HCT116 (cell line): ENCODE data around the gene PPP2R5C. TPM values are rescaled to one million over a fixed set of nuclear protein-coding genes. Genes with fewer than 3 reads are reported as not detected.

Experiments used
- ATAC-seq: fragments of 200-7000 bp; cut with Tn5 transposase; 2 replicates; pipeline ENCODE4 v1.9.1; 2020; ENCODE audit warnings: mild to moderate bottlenecking, moderate library complexity
- BruUV-seq: library from RNA; stranded (reverse); fragments of 400-500 nt; replicated peaks from 2 replicates; lab custom pipeline; 2021; lab: Mats Ljungman, UMichigan
- CTCF ChIA-PET: fragments of 300-600 bp; sonication (Branson Sonifier 250); formaldehyde crosslinking; loops from one replicate; lab custom pipeline; 2021; ENCODE audit warnings: antibody characterized with exemption; lab: Charles Lee
- POLR2A ChIA-PET: fragments of 300-600, 350-600 bp; sonication (Branson Sonifier 250); formaldehyde crosslinking; loops from one replicate; lab custom pipeline; 2021; ENCODE audit warnings: antibody characterized with exemption; lab: Charles Lee
- RAD21 ChIA-PET, 2 experiments: fragments of 300-600 bp; sonication (Branson Sonifier 250); formaldehyde crosslinking; loops; one replicate each; lab custom pipeline; 2023; ENCODE audit warnings: low total read pairs in 2 of 2; ENCODE audit not compliant: uncharacterized antibody in 2 of 2, unreplicated experiment in 2 of 2, low non-redundant PET in 1 of 2; lab: Charles Lee
- DNase-seq: peaks from one replicate; pipeline ENCODE4 v3.0.0-alpha.2; 2010; ENCODE audit warnings: low read depth, low spot score
- H2AFZ ChIP-seq: fragments of 200-600 bp; shearing (Covaris generic), sonication (generic); 2 replicates; pipeline ENCODE4 v1.6.1; 2017; ENCODE audit warnings: low read depth, mixed run types, mixed read lengths, antibody characterized with exemption, low read length; ENCODE audit not compliant: poor library complexity, severe bottlenecking
- H3K27ac ChIP-seq: 2 replicates; pipeline ENCODE4 v1.5.1; 2012; ENCODE audit warnings: low read depth, low read length
- H3K27me3 ChIP-seq: fragments of 200-600 bp; sonication (generic); 2 replicates; pipeline ENCODE4 v1.6.1; 2016; ENCODE audit warnings: mixed run types, low read length, mixed read lengths; ENCODE audit not compliant: insufficient read depth
- H3K36me3 ChIP-seq, 2 experiments: fragments of 200-500 bp in 1 of 2; fragments of 200-600 bp in 1 of 2; sonication (Bioruptor generic) in 1 of 2; sonication (generic) in 1 of 2; 2 replicates each; pipeline versions ENCODE4 v1.5.1 to v1.6.1; 2014 to 2016; ENCODE audit warnings: low read length in 2 of 2, inconsistent platforms in 1 of 2, mixed read lengths in 1 of 2, mixed run types in 1 of 2; ENCODE audit not compliant: insufficient read depth in 2 of 2, control insufficient read depth in 1 of 2
- H3K4me1 ChIP-seq, 2 experiments: fragments of 200-600 bp in 1 of 2; sonication (generic) in 1 of 2; 2 replicates each; pipeline versions ENCODE4 v1.5.1 to v1.6.1; 2012 to 2017; ENCODE audit warnings: low read length in 2 of 2, inconsistent platforms in 1 of 2, mild to moderate bottlenecking in 1 of 2, mixed read lengths in 1 of 2, mixed run types in 1 of 2, moderate library complexity in 1 of 2; ENCODE audit not compliant: insufficient read depth in 2 of 2, control insufficient read depth in 1 of 2
- H3K4me2 ChIP-seq: fragments of 200-600 bp; sonication (generic); 2 replicates; pipeline ENCODE4 v1.6.1; 2017; ENCODE audit warnings: mixed run types, low read length, mixed read lengths
- H3K4me3 ChIP-seq, 2 experiments: fragments of 200-600 bp in 1 of 2; sonication (generic) in 1 of 2; replicated peaks in 1 of 2; 2 replicates each; pipeline ENCODE4 v1.5.1; 2011 to 2016; ENCODE audit warnings: low read length in 2 of 2, control low read depth in 1 of 2, low read depth in 1 of 2, mild to moderate bottlenecking in 1 of 2, mixed read lengths in 1 of 2, mixed run types in 1 of 2
- H3K79me2 ChIP-seq: fragments of 200-600 bp; sonication (generic); 2 replicates; pipeline ENCODE4 v1.6.1; 2017; ENCODE audit warnings: mild to moderate bottlenecking, mixed run types, low read length, moderate library complexity, mixed read lengths; ENCODE audit not compliant: insufficient read depth
- H3K9ac ChIP-seq: fragments of 200-600 bp; sonication (generic); 2 replicates; pipeline ENCODE4 v1.6.1; 2016; ENCODE audit warnings: low read length, mixed read lengths
- H3K9me2 ChIP-seq: fragments of 200-600 bp; sonication (generic), shearing (Covaris generic); 2 replicates; pipeline ENCODE4 v1.6.1; 2017; ENCODE audit warnings: mixed run types, mild to moderate bottlenecking, moderate library complexity; ENCODE audit not compliant: insufficient read depth
- H3K9me3 ChIP-seq, 2 experiments: fragments of 200-500 bp in 1 of 2; fragments of 200-600 bp in 1 of 2; sonication (Bioruptor generic) in 1 of 2; sonication (generic) in 1 of 2; 2 replicates each; pipeline ENCODE4 v1.6.1; 2014 to 2017; ENCODE audit warnings: low read length in 2 of 2, mixed read lengths in 2 of 2, inconsistent platforms in 1 of 2, low read depth in 1 of 2, mild to moderate bottlenecking in 1 of 2, mixed run types in 1 of 2, moderate library complexity in 1 of 2; ENCODE audit not compliant: control insufficient read depth in 1 of 2, insufficient read depth in 1 of 2
- H4K20me1 ChIP-seq: fragments of 200-600 bp; sonication (generic), shearing (Covaris generic); 2 replicates; pipeline ENCODE4 v1.6.1; 2017; ENCODE audit warnings: mixed run types, mild to moderate bottlenecking, moderate library complexity; ENCODE audit not compliant: insufficient read depth
- CBX3 ChIP-seq: IDR thresholded peaks from 2 replicates; pipeline ENCODE4 v1.6.1; 2012; ENCODE audit warnings: low read depth
- CTCF ChIP-seq, 3 experiments: fragments of 200-600 bp in 1 of 3; sonication (generic) in 1 of 3; IDR thresholded peaks in 2 of 3; conservative IDR thresholded peaks in 1 of 3; 2 replicates each; pipeline ENCODE4 v1.5.1; 2012 to 2017; ENCODE audit warnings: low read depth in 2 of 3, low read length in 2 of 3, antibody characterized with exemption in 1 of 3, borderline replicate concordance in 1 of 3, control low read depth in 1 of 3, mild to moderate bottlenecking in 1 of 3, mixed read lengths in 1 of 3, mixed run types in 1 of 3, moderate library complexity in 1 of 3; ENCODE audit not compliant: insufficient read depth in 1 of 3
- EGR1 ChIP-seq: IDR thresholded peaks from 2 replicates; pipeline ENCODE4 v1.6.1; 2012; ENCODE audit warnings: low read depth
- EZH2 ChIP-seq: fragments of 200-600 bp; sonication (generic); IDR thresholded peaks from 2 replicates; pipeline ENCODE4 v1.6.1; 2017; ENCODE audit warnings: antibody characterized with exemption, mixed run types
- JUND ChIP-seq: IDR thresholded peaks from 2 replicates; pipeline ENCODE4 v1.6.1; 2012
- POLR2A ChIP-seq: IDR thresholded peaks from 2 replicates; pipeline ENCODE4 v1.7.0; 2011; ENCODE audit warnings: borderline replicate concordance; ENCODE audit not compliant: insufficient read depth, insufficient read length; ENCODE audit errors: extremely low read depth
- RAD21 ChIP-seq: IDR thresholded peaks from 2 replicates; pipeline ENCODE4 v1.6.1; 2012; ENCODE audit warnings: low read depth, mild to moderate bottlenecking
- REST ChIP-seq: IDR thresholded peaks from 2 replicates; pipeline ENCODE4 v1.6.1; 2012; ENCODE audit warnings: low read depth
- SP1 ChIP-seq: IDR thresholded peaks from 2 replicates; pipeline ENCODE4 v1.6.1; 2012; ENCODE audit warnings: low read depth
- SRF ChIP-seq: IDR thresholded peaks from 2 replicates; pipeline ENCODE4 v1.6.1; 2012; ENCODE audit warnings: low read depth
- YY1 ChIP-seq: IDR thresholded peaks from 2 replicates; pipeline ENCODE4 v1.6.1; 2011; ENCODE audit warnings: low read length, low read depth, moderate library complexity, mild to moderate bottlenecking; ENCODE audit not compliant: insufficient replicate concordance; ENCODE audit errors: extremely low read depth
- ZBTB33 ChIP-seq: IDR thresholded peaks from 2 replicates; pipeline ENCODE4 v1.6.1; 2011; ENCODE audit warnings: mild to moderate bottlenecking, low read length, moderate library complexity; ENCODE audit not compliant: insufficient replicate concordance; ENCODE audit errors: extremely low read depth
- intact Hi-C: fragments of 100-400 bp; cut with micrococcal nuclease; formaldehyde crosslinking; loops from 2 replicates; pipeline ENCODE4 v1.10.0; 2022
- total RNA-seq: library from RNA; stranded (reverse); gene quantifications from one replicate; pipeline ENCODE4 v1.2.1, GENCODE V29; 2021; ENCODE audit not compliant: unreplicated experiment

The PPP2R5C gene
- total RNA-seq, 1 experiment from 2014 or later: 117 TPM

DNA sequence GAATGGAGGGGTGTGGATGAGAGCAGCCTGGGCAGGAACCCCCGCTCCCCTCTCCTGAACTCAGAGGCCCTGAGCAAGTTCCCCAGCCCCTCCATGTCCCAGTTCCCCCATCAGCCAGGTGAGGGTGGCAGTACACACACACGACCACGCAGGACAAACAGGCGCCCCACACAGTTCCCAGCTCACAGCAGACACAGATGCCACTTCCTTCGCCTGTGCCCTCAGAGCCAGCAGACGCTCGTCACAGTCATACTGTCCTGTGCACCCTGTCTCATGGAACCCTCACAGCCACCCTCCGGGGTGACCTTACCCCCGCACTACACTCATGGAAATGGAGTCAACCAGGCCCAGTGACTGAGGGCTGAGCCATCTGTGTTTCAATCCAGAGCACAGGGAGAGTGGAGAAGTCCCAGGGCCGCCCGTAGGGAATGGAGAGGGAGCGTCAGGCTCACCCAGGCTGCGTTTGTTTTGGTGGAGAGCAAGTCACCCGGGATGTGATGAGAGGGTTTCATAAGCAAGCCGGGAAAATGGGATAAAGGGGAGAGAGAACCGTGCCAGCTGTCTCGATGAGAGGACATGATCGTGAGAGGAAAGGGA lies 155.4 kb downstream of the PPP2R5C start:
- POLR2A ChIA-PET: no interaction called here
- RAD21 ChIA-PET: no interaction called here
- no peaks in the 10 kb centered on the region for H3K4me1 ChIP-seq
- no peaks in the 10 kb centered on the region for H3K9me2 ChIP-seq
- H3K4me3 ChIP-seq: no peak overlapping the region
- no peak overlapping the region for H3K4me2 ChIP-seq
- H2AFZ ChIP-seq: no peak overlapping the region
- TF ChIP-seq POLR2A: no peak
- no peak for TF ChIP-seq REST
- TF ChIP-seq RAD21: no peak
- no peak for TF ChIP-seq YY1
- TF ChIP-seq EGR1: no peak
- no peak for TF ChIP-seq EZH2
- no peak for TF ChIP-seq SRF
- no peak for TF ChIP-seq ZBTB33
- TF ChIP-seq CTCF (IDR thresholded peaks at IDR 0.05 in 2 of 3, conservative IDR thresholded peaks at IDR 0.05 in 1 of 3; ENCODE audit: borderline replicate concordance in 1 of 3, insufficient read depth in 1 of 3, low read depth in 2 of 3, low read length in 2 of 3): no peak
- no peak for TF ChIP-seq SP1
- TF ChIP-seq CBX3: no peak
- no peak for TF ChIP-seq JUND
- CTCF ChIA-PET: no interaction called here
- no peak overlapping the region for H3K9ac ChIP-seq
- intact Hi-C loops: no loop called here
- DNase-seq: no peak
- H3K79me2 ChIP-seq: no peaks in the 10 kb centered on the region
- H3K36me3 ChIP-seq: peaks cover 0 to 8% of the 10 kb centered on the region in 2 experiments; a peak in 2 of 4 replicates
- BruUV-seq: no TSS peak
- H3K27ac ChIP-seq: no peak overlapping the region
- H4K20me1 ChIP-seq: no peaks in the 10 kb centered on the region
- no peaks in the 10 kb centered on the region for H3K27me3 ChIP-seq
- H3K9me3 ChIP-seq: no peaks in the 10 kb centered on the region
- ATAC-seq: no peak
